ENCODE measurements around the gene SYNE3.

The SYNE3 gene

GRCh38 chr14:95474941-95475340, 41.5 kb downstream of the SYNE3 start:
- no peak for DNase-seq (ENCODE audit: low read depth in 3 of 3, low spot score in 1 of 3)

GRCh38 chr14:95474486-95474885, 42.0 kb downstream of the SYNE3 start:
- DNase-seq (ENCODE audit: low read depth in 3 of 3, low spot score in 1 of 3), result no peak

GRCh38 chr14:95472819-95473251, 43.6 kb downstream of the SYNE3 start:
- DNase-seq (ENCODE audit: low read depth in 3 of 3, low spot score in 1 of 3), result no peak

GRCh38 chr14:95471476-95471875, 45.0 kb downstream of the SYNE3 start:
- DNase-seq (ENCODE audit: low read depth in 3 of 3, low spot score in 1 of 3), result no peak

- no peak for DNase-seq (ENCODE audit: low read depth in 3 of 3, low spot score in 1 of 3)
Measured at GRCh38 chr14:95471016-95471415, 45.4 kb downstream of the SYNE3 start.

- no peak for DNase-seq (ENCODE audit: low read depth in 3 of 3, low spot score in 1 of 3)
Measured at GRCh38 chr14:95469134-95469481, 47.3 kb downstream of the SYNE3 start.

- no peak for DNase-seq (ENCODE audit: low read depth in 3 of 3, low spot score in 1 of 3)
Measured at GRCh38 chr14:95468448-95469133, 47.9 kb downstream of the SYNE3 start.

- no peak for DNase-seq (ENCODE audit: low read depth in 3 of 3, low spot score in 1 of 3)
Measured at GRCh38 chr14:95467657-95468056, 48.8 kb downstream of the SYNE3 start.

GRCh38 chr14:95467232-95467631, 49.2 kb downstream of the SYNE3 start:
- DNase-seq (ENCODE audit: low read depth in 3 of 3, low spot score in 1 of 3), result no peak
